OCI-LY7 (cell line): ENCODE results near the gene SNX32. TPM values are rescaled to one million over a fixed set of nuclear protein-coding genes. Genes with fewer than 3 reads are reported as not detected.

Source experiments
- BruUV-seq: library from RNA; stranded (reverse); fragments of 400-500 nt; replicated peaks from 2 replicates; lab custom pipeline; 2021; lab: Mats Ljungman, UMichigan
- CTCF ChIA-PET: fragments of 300-600 bp; sonication (Branson Sonifier 250); formaldehyde crosslinking; loops from one replicate; lab custom pipeline; 2022; ENCODE audit warnings: antibody characterized with exemption; ENCODE audit not compliant: unreplicated experiment; lab: Charles Lee
- POLR2A ChIA-PET: fragments of 300-600 bp; sonication (Branson Sonifier 250); formaldehyde crosslinking; loops from one replicate; lab custom pipeline; 2022; ENCODE audit warnings: antibody characterized with exemption; lab: Charles Lee
- DNase-seq: peaks from one replicate; pipeline ENCODE4 v3.0.0-alpha.2; 2015; ENCODE audit warnings: low spot score
- H2AFZ ChIP-seq: fragments of 200-600 bp; sonication (generic), shearing (Covaris generic); 2 replicates; pipeline ENCODE4 v1.6.1; 2014; ENCODE audit warnings: mild to moderate bottlenecking, antibody characterized with exemption, low read length, moderate library complexity
- H3K27ac ChIP-seq: fragments of 200-600 bp; sonication (generic); 2 replicates; pipeline ENCODE4 v1.5.1; 2014; ENCODE audit warnings: mixed run types, low read depth, mild to moderate bottlenecking, moderate library complexity, low read length, inconsistent platforms; ENCODE audit not compliant: poor library complexity, severe bottlenecking
- H3K36me3 ChIP-seq: fragments of 200-600 bp; sonication (generic); 2 replicates; pipeline ENCODE4 v1.6.1; 2014; ENCODE audit warnings: mild to moderate bottlenecking, antibody characterized with exemption, low read length, moderate library complexity, mixed read lengths; ENCODE audit not compliant: insufficient read depth
- H3K4me1 ChIP-seq: fragments of 200-600 bp; sonication (generic); 2 replicates; pipeline ENCODE4 v1.5.1; 2014; ENCODE audit warnings: mild to moderate bottlenecking, low read length; ENCODE audit not compliant: insufficient read depth, poor library complexity, severe bottlenecking
- H3K4me2 ChIP-seq: fragments of 200-600 bp; sonication (generic); 2 replicates; pipeline ENCODE4 v1.6.1; 2014; ENCODE audit warnings: mild to moderate bottlenecking, low read length
- H3K4me3 ChIP-seq: fragments of 200-600 bp; sonication (generic); 2 replicates; pipeline ENCODE4 v1.5.1; 2014; ENCODE audit warnings: mild to moderate bottlenecking, low read depth, low read length; ENCODE audit not compliant: poor library complexity, severe bottlenecking
- H3K79me2 ChIP-seq: fragments of 200-600 bp; sonication (generic); 2 replicates; pipeline ENCODE4 v1.6.1; 2016; ENCODE audit warnings: low read depth, mild to moderate bottlenecking, low read length, moderate library complexity, mixed read lengths; ENCODE audit not compliant: insufficient read depth
- H3K9me2 ChIP-seq: fragments of 200-600 bp; sonication (generic); 2 replicates; pipeline ENCODE4 v1.6.1; 2016; ENCODE audit warnings: mild to moderate bottlenecking, low read length, mixed read lengths; ENCODE audit not compliant: insufficient read depth
- H3K9me3 ChIP-seq: fragments of 200-600 bp; sonication (generic); 2 replicates; pipeline ENCODE4 v1.6.1; 2014; ENCODE audit warnings: mild to moderate bottlenecking, mixed run types, low read length, mixed read lengths
- H4K20me1 ChIP-seq: fragments of 200-600 bp; sonication (generic); 2 replicates; pipeline ENCODE4 v1.6.1; 2014; ENCODE audit warnings: mild to moderate bottlenecking, antibody characterized with exemption, low read length, moderate library complexity, mixed read lengths; ENCODE audit not compliant: insufficient read depth
- CTCF ChIP-seq: fragments of 200-600 bp; sonication (generic); conservative IDR thresholded peaks from 2 replicates; pipeline ENCODE4 v1.5.1; 2014; ENCODE audit warnings: mild to moderate bottlenecking, antibody characterized with exemption, low read length, moderate library complexity, mixed read lengths
- EZH2phosphoT487 ChIP-seq: fragments of 200-600 bp; sonication (generic); IDR thresholded peaks from 2 replicates; pipeline ENCODE4 v1.6.1; 2018; ENCODE audit warnings: low read depth, borderline replicate concordance, mild to moderate bottlenecking, mixed run types, antibody characterized with exemption, low read length, moderate library complexity, mixed read lengths
- intact Hi-C: fragments of 100-400 bp; cut with micrococcal nuclease; formaldehyde crosslinking; loops from one replicate; pipeline ENCODE4 v1.10.0; 2022; ENCODE audit not compliant: unreplicated experiment
- total RNA-seq, 2 experiments: library from RNA; depleted of rRNA in 1 of 2; stranded (reverse); fragments of >200 nt in 1 of 2; shearing (Covaris generic) in 1 of 2; gene quantifications; 2 replicates each; pipeline ENCODE4 v1.2.3, GENCODE V29; 2014 to 2022

The SNX32 gene
- total RNA-seq, 2 experiments from 2014 or later = not detected

- Histone ChIP-seq H4K20me1 (no peaks in the 10 kb centered on the region), H3K9me2 (no peaks in the 10 kb centered on the region), H3K79me2 (no peaks in the 10 kb centered on the region), H3K36me3 (no peaks in the 10 kb centered on the region), H3K4me1 (peaks cover 29% of the 10 kb centered on the region), H3K4me2 (no peak overlapping the region), H3K9me3 (no peaks in the 10 kb centered on the region), H3K27ac (no peak overlapping the region), H3K4me3 (no peak overlapping the region), H2AFZ (no peak overlapping the region)
- no TSS peak for BruUV-seq
- POLR2A ChIA-PET = interaction anchor here (0.6 to 1.1 kb wide), 2 partner anchors 10 to 20 kb away, joined by 3 to 4 read pairs; no protein-coding TSS in a partner anchor
- TF ChIP-seq EZH2phosphoT487 = no peak
- no peak for TF ChIP-seq CTCF
- intact Hi-C loops = no loop called here
- DNase-seq = no peak
- CTCF ChIA-PET = no interaction called here
Measured at GRCh38 chr11:65793144-65793581, 40.6 kb upstream of the SNX32 start.

- H3K9me2 ChIP-seq = no peaks in the 10 kb centered on the region
- H4K20me1 ChIP-seq = no peaks in the 10 kb centered on the region
- H3K4me3 ChIP-seq = no peak overlapping the region
- intact Hi-C loops = no loop called here
- TF ChIP-seq CTCF (no peak), EZH2phosphoT487 (no peak)
- no peak overlapping the region for H3K27ac ChIP-seq
- no peak for DNase-seq
- H3K79me2 ChIP-seq = no peaks in the 10 kb centered on the region
- H3K36me3 ChIP-seq = no peaks in the 10 kb centered on the region
- no peak overlapping the region for H3K4me2 ChIP-seq
- H2AFZ ChIP-seq = no peak overlapping the region
- no peaks in the 10 kb centered on the region for H3K9me3 ChIP-seq
- peaks cover 23% of the 10 kb centered on the region for H3K4me1 ChIP-seq
- BruUV-seq = no TSS peak
- POLR2A ChIA-PET = no interaction called here
- CTCF ChIA-PET = no interaction called here
Measured at GRCh38 chr11:65793625-65794400, 40.0 kb upstream of the SNX32 start.
